DOHH2 (cell line): ENCODE measurements around the gene SOWAHC.

Experiments used
- H3F3A ChIP-seq: fragments of 200-600 bp; sonication (generic), shearing (Covaris generic); 2 replicates; pipeline ENCODE4 v1.6.0; 2016; ENCODE audit warnings: antibody characterized with exemption, mild to moderate bottlenecking; ENCODE audit not compliant: control insufficient read depth, insufficient read depth
- H3K27ac ChIP-seq: fragments of 200-600 bp; sonication (generic); 2 replicates; pipeline ENCODE4 v1.5.1; 2014; ENCODE audit warnings: low read depth, mild to moderate bottlenecking, low read length, moderate library complexity
- H3K27me3 ChIP-seq: fragments of 200-600 bp; sonication (generic); 2 replicates; pipeline ENCODE4 v1.6.1; 2014; ENCODE audit warnings: mild to moderate bottlenecking, low read length, mixed read lengths; ENCODE audit not compliant: control insufficient read depth
- H3K36me3 ChIP-seq: fragments of 200-600 bp; sonication (generic); 2 replicates; pipeline ENCODE4 v1.6.1; 2014; ENCODE audit warnings: mild to moderate bottlenecking, low read length, moderate library complexity, mixed read lengths; ENCODE audit not compliant: control insufficient read depth
- H3K4me1 ChIP-seq: fragments of 200-600 bp; sonication (generic); 2 replicates; pipeline ENCODE4 v1.6.1; 2014; ENCODE audit warnings: mild to moderate bottlenecking, low read length, mixed read lengths; ENCODE audit not compliant: control insufficient read depth
- H3K4me2 ChIP-seq: fragments of 200-600 bp; sonication (generic); 2 replicates; pipeline ENCODE4 v1.6.0; 2014; ENCODE audit warnings: mild to moderate bottlenecking, low read length, moderate library complexity
- H3K4me3 ChIP-seq: fragments of 200-600 bp; sonication (generic); 2 replicates; pipeline ENCODE4 v1.5.1; 2014; ENCODE audit warnings: mild to moderate bottlenecking, low read length, mixed read lengths
- H3K79me2 ChIP-seq: fragments of 200-600 bp; sonication (generic); 2 replicates; pipeline ENCODE4 v1.6.1; 2014; ENCODE audit warnings: mild to moderate bottlenecking, low read length, mixed read lengths; ENCODE audit not compliant: control insufficient read depth
- H3K9me2 ChIP-seq: fragments of 200-600 bp; sonication (generic); replicated peaks from 2 replicates; pipeline ENCODE4 v1.6.1; 2014; ENCODE audit warnings: mild to moderate bottlenecking, low read length, mixed read lengths; ENCODE audit not compliant: control insufficient read depth
- H3K9me3 ChIP-seq: fragments of 200-600 bp; sonication (generic); 2 replicates; pipeline ENCODE4 v1.6.1; 2014; ENCODE audit warnings: antibody characterized with exemption, low read length, mixed read lengths; ENCODE audit not compliant: control insufficient read depth, insufficient read depth
- H4K20me1 ChIP-seq: fragments of 200-600 bp; sonication (generic); 2 replicates; pipeline ENCODE4 v1.6.0; 2014; ENCODE audit warnings: low read depth, mild to moderate bottlenecking, antibody characterized with exemption, low read length, moderate library complexity; ENCODE audit not compliant: control insufficient read depth, insufficient read depth
- CTCF ChIP-seq: fragments of 200-600 bp; sonication (generic); IDR thresholded peaks from one replicate; pipeline ENCODE4 v1.5.1; 2014; ENCODE audit warnings: antibody characterized with exemption, mild to moderate bottlenecking, low read depth, low read length; ENCODE audit not compliant: poor library complexity, severe bottlenecking
- EZH2phosphoT487 ChIP-seq: fragments of 200-600 bp; sonication (generic); IDR thresholded peaks from 2 replicates; pipeline ENCODE4 v1.6.1; 2017; ENCODE audit warnings: borderline replicate concordance, mild to moderate bottlenecking, antibody characterized with exemption, low read length, moderate library complexity, mixed read lengths

SOWAHC gene

DNA sequence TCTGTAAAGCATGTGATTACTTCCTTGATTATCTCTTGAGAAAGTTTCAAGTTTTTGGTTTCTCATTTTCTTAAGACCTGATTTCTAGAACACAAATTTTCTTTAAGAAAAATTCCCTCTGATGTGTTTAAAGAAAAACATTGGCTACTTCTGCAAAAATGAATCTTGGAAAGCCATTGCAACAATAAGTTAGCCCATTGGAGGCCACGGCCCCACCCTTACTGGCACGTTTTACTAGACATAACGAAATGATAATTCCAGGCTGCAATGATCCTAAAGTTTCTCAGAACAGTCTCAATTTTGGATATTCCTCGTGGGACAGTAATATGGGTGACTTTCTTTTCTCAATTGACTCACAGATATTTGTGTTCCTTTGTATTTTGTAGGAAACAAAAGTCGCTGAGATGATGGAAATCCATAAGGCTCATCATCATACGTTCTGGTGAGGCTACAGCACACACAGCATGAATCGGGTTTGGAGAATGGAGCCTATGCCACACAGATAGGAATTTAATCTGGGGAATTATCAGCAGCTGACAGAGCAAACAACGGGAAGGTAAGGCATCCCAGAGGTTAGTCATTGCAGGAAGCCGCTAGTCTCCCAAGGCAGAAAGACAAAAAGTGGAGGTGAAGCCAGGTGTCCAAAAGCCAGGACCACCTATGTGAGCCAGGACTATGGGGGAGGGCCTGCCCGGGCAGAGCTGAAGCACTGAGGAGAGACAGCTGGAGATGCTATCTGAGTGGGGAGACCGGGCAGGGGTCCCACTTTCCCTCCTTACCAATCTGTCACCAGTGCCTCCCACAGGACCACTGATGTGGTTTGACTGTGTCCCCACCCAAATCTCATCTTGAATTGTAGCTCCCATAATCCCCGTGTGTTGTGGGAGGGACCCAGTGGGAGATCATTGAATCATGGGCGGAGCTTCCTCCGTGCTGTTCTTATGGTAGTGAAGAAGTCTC lies 35.9 kb downstream of the SOWAHC start:
- H3K9me2 ChIP-seq = no peaks in the 10 kb centered on the region
- no peak overlapping the region for H3K4me3 ChIP-seq
- no peaks in the 10 kb centered on the region for H3K4me1 ChIP-seq
- no peaks in the 10 kb centered on the region for H3K9me3 ChIP-seq
- no peaks in the 10 kb centered on the region for H3K36me3 ChIP-seq
- TF ChIP-seq CTCF = no peak
- no peak for TF ChIP-seq EZH2phosphoT487
- H3K27ac ChIP-seq = no peak overlapping the region
- H3K27me3 ChIP-seq = no peaks in the 10 kb centered on the region
- no peaks in the 10 kb centered on the region for H3F3A ChIP-seq
- no peak overlapping the region for H3K4me2 ChIP-seq
- H4K20me1 ChIP-seq = no peaks in the 10 kb centered on the region
- no peaks in the 10 kb centered on the region for H3K79me2 ChIP-seq

GRCh38 chr2:109654326-109655050 lies 40.3 kb downstream of the SOWAHC start:
- H3K27me3 ChIP-seq = no peaks in the 10 kb centered on the region
- no peaks in the 10 kb centered on the region for H3K79me2 ChIP-seq
- no peaks in the 10 kb centered on the region for H4K20me1 ChIP-seq
- TF ChIP-seq CTCF (no peak), EZH2phosphoT487 (no peak)
- H3K4me2 ChIP-seq = no peak overlapping the region
- H3K4me3 ChIP-seq = no peak overlapping the region
- no peaks in the 10 kb centered on the region for H3K4me1 ChIP-seq
- no peak overlapping the region for H3K27ac ChIP-seq
- no peaks in the 10 kb centered on the region for H3K36me3 ChIP-seq
- H3K9me2 ChIP-seq = no peaks in the 10 kb centered on the region
- H3F3A ChIP-seq = no peaks in the 10 kb centered on the region
- H3K9me3 ChIP-seq = no peaks in the 10 kb centered on the region

DNA sequence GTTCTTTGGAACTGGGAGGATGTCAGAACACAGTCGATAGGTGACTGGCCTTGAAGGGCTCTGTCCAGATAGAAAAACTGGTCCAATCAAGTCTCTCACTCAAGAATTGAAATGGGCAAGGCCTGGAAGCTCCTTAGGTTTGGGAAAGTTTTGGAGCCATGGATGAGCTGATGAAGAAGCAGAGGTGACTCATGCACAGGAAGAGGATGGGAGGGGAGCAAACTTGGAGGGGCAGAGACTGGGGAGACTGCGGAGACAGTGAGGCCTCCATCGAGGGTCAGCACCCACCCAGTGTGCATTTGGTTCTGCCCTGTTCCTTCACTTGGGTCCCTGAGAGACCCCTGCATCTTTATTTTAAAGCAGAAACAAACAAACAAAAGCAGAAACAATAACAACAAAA lies 41.1 kb downstream of the SOWAHC start:
- no peak overlapping the region for H3K27ac ChIP-seq
- no peaks in the 10 kb centered on the region for H3K9me3 ChIP-seq
- no peaks in the 10 kb centered on the region for H3K9me2 ChIP-seq
- H3K4me2 ChIP-seq = no peak overlapping the region
- H3F3A ChIP-seq = no peaks in the 10 kb centered on the region
- H4K20me1 ChIP-seq = no peaks in the 10 kb centered on the region
- TF ChIP-seq EZH2phosphoT487 (no peak), CTCF (no peak)
- no peaks in the 10 kb centered on the region for H3K36me3 ChIP-seq
- no peaks in the 10 kb centered on the region for H3K27me3 ChIP-seq
- no peaks in the 10 kb centered on the region for H3K79me2 ChIP-seq
- no peak overlapping the region for H3K4me3 ChIP-seq
- H3K4me1 ChIP-seq = no peaks in the 10 kb centered on the region
